GM18519 (cell line): ENCODE results near the gene PPP6R3.
"Not testable (repeated sequence)": the region's sequence is repeated elsewhere in the genome, so short reads cannot be mapped to it uniquely, and the experiment has no call there.

Experiments
- ATAC-seq: cut with Tn5 transposase; IDR thresholded peaks from one replicate; pipeline ENCODE4 v1.9.1; 2021; ENCODE audit warnings: mild to moderate bottlenecking, moderate library complexity; ENCODE audit not compliant: unreplicated experiment, low FRiP score

Gene PPP6R3

GRCh38 chr11:68523033-68523432, 62.5 kb downstream of the PPP6R3 start:
- ATAC-seq, result no peak

- ATAC-seq, result no peak
Measured at GRCh38 chr11:68523743-68524142, 63.2 kb downstream of the PPP6R3 start.

GRCh38 chr11:68524213-68524612, 63.7 kb downstream of the PPP6R3 start:
- no peak for ATAC-seq

GRCh38 chr11:68524681-68525080, 64.1 kb downstream of the PPP6R3 start:
- no peak for ATAC-seq

GRCh38 chr11:68525336-68525735, 64.8 kb downstream of the PPP6R3 start:
- ATAC-seq, result no peak

- ATAC-seq, result no peak
Measured at GRCh38 chr11:68525930-68526329, 65.4 kb downstream of the PPP6R3 start.

- ATAC-seq, result no peak
Measured at GRCh38 chr11:68527585-68527984, 67.0 kb downstream of the PPP6R3 start.

GRCh38 chr11:68528630-68529029, 68.1 kb downstream of the PPP6R3 start:
- no peak for ATAC-seq

GRCh38 chr11:68531129-68531693, 70.7 kb downstream of the PPP6R3 start:
- ATAC-seq, result no peak

- no peak for ATAC-seq
Measured at GRCh38 chr11:68532727-68533369, 72.3 kb downstream of the PPP6R3 start.

- ATAC-seq, result no peak
Measured at GRCh38 chr11:68533945-68534344, 73.4 kb downstream of the PPP6R3 start.

- no peak for ATAC-seq
Measured at GRCh38 chr11:68535098-68535497, 74.5 kb downstream of the PPP6R3 start.

- ATAC-seq, result no peak
Measured at GRCh38 chr11:68536706-68537105, 76.2 kb downstream of the PPP6R3 start.

GRCh38 chr11:68538025-68538424, 77.5 kb downstream of the PPP6R3 start:
- no peak for ATAC-seq

- no peak for ATAC-seq
Measured at GRCh38 chr11:68539395-68539794, 78.8 kb downstream of the PPP6R3 start.

- ATAC-seq, result not testable (repeated sequence)
Measured at GRCh38 chr11:68540504-68540903, 80.0 kb downstream of the PPP6R3 start.

GRCh38 chr11:68541116-68541515, 80.6 kb downstream of the PPP6R3 start:
- ATAC-seq, result no peak

- ATAC-seq, result no peak
Measured at GRCh38 chr11:68541991-68542390, 81.4 kb downstream of the PPP6R3 start.

- no peak for ATAC-seq
Measured at GRCh38 chr11:68542617-68543016, 82.1 kb downstream of the PPP6R3 start.

GRCh38 chr11:68543594-68543993, 83.0 kb downstream of the PPP6R3 start:
- no peak for ATAC-seq

GRCh38 chr11:68545347-68545746, 84.8 kb downstream of the PPP6R3 start:
- no peak for ATAC-seq

GRCh38 chr11:68545796-68546195, 85.2 kb downstream of the PPP6R3 start:
- no peak for ATAC-seq

GRCh38 chr11:68546555-68546954, 86.0 kb downstream of the PPP6R3 start:
- ATAC-seq, result no peak
